Smooth muscle cell (in vitro differentiated cells): ENCODE data around the gene SETBP1. TPM values are rescaled to one million over a fixed set of nuclear protein-coding genes. Genes with fewer than 3 reads are reported as not detected.

ENCODE experiments used
- DNase-seq: peaks from one replicate; lab custom pipeline; 2025; ENCODE audit not compliant: unreplicated experiment; lab: John Stamatoyannopoulos, UW
- H2AFZ ChIP-seq: fragments of 200-600 bp; sonication (generic); 2 replicates; pipeline ENCODE4 v1.6.0; 2016; ENCODE audit warnings: antibody characterized with exemption, low read depth, mild to moderate bottlenecking
- H3F3A ChIP-seq: fragments of 200-600 bp; sonication (generic); 2 replicates; pipeline ENCODE4 v1.6.0; 2017; ENCODE audit warnings: antibody characterized with exemption, low read depth
- H3K27ac ChIP-seq: fragments of 200-600 bp; sonication (generic); 2 replicates; pipeline ENCODE4 v1.5.1; 2016; ENCODE audit warnings: low read depth, mild to moderate bottlenecking
- H3K27me3 ChIP-seq: fragments of 200-600 bp; sonication (generic); 2 replicates; pipeline ENCODE4 v1.6.1; 2016; ENCODE audit warnings: low read depth, mild to moderate bottlenecking
- H3K36me3 ChIP-seq: fragments of 200-600 bp; sonication (generic); 2 replicates; pipeline ENCODE4 v1.5.1; 2016; ENCODE audit warnings: low read depth
- H3K4me1 ChIP-seq: fragments of 200-600 bp; sonication (generic); 2 replicates; pipeline ENCODE4 v1.5.1; 2016; ENCODE audit warnings: low read depth
- H3K4me2 ChIP-seq: fragments of 200-600 bp; sonication (generic); 2 replicates; pipeline ENCODE4 v1.6.0; 2016; ENCODE audit warnings: mild to moderate bottlenecking
- H3K4me3 ChIP-seq: fragments of 200-600 bp; sonication (generic); 2 replicates; pipeline ENCODE4 v1.5.1; 2016; ENCODE audit warnings: mild to moderate bottlenecking
- H3K79me2 ChIP-seq: fragments of 200-600 bp; sonication (generic); 2 replicates; pipeline ENCODE4 v1.6.0; 2016; ENCODE audit warnings: low read depth, mild to moderate bottlenecking
- H3K9ac ChIP-seq: fragments of 200-600 bp; sonication (generic); 2 replicates; pipeline ENCODE4 v1.6.0; 2016; ENCODE audit warnings: low read depth
- H3K9me3 ChIP-seq: fragments of 200-600 bp; sonication (generic); replicated peaks from 2 replicates; pipeline ENCODE4 v1.5.1; 2016; ENCODE audit warnings: low read depth
- H4K20me1 ChIP-seq: fragments of 200-600 bp; sonication (generic); 2 replicates; pipeline ENCODE4 v1.6.0; 2016; ENCODE audit warnings: low read depth
- WGBS: methylation state at CpG from one replicate; pipeline ENCODE4 v1.1.7; 2016; ENCODE audit warnings: low lambda C conversion rate; 5-methylcytosine and 5-hydroxymethylcytosine counted together
- polyA plus RNA-seq: library from polyadenylated mRNA; unstranded; fragments of >200 nt; fragmentation: Nextera tagmentation; extraction: Ambion mirVana; gene quantifications from 2 replicates; pipeline ENCODE4 v1.2.1, GENCODE V29; 2016
- total RNA-seq: library from RNA; depleted of rRNA; stranded (reverse); fragments of >200 nt; gene quantifications from 2 replicates; pipeline ENCODE4 v1.2.3, GENCODE V29; 2014
- TF ChIP-seq, protein P1 (sequence below): fragments of 200-600 bp; sonication (generic); IDR thresholded peaks from 2 replicates; pipeline ENCODE4 v1.5.1; 2017; ENCODE audit warnings: borderline replicate concordance, mild to moderate bottlenecking, antibody characterized with exemption; ENCODE audit not compliant: insufficient read depth, poor library complexity, severe bottlenecking

SETBP1 gene
- total and polyA plus RNA-seq, 2 experiments from 2014 or later, result 6.1 to 17.7 TPM

DNA sequence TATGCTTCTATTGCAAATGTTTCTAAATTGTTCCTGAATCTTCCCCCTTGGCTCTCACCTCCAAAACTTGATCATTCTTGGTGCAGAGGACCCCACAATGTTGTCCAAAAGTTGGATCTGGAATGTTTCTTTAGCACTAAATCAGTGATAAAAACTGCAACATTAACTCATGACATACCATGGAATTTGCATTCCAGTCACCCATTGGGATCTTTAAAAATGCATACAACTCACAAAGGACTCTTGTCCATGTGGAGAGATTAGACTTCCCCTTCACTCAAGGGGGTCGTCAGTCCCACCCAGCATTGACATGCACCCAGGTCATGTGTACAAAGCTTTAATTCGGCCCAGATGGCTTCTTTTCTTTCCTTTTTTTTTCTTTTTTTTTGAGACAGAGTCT, 169.3 kb downstream of the SETBP1 start:
- H3K4me2 ChIP-seq, result no peak overlapping the region
- TF ChIP-seq, protein P1, sequence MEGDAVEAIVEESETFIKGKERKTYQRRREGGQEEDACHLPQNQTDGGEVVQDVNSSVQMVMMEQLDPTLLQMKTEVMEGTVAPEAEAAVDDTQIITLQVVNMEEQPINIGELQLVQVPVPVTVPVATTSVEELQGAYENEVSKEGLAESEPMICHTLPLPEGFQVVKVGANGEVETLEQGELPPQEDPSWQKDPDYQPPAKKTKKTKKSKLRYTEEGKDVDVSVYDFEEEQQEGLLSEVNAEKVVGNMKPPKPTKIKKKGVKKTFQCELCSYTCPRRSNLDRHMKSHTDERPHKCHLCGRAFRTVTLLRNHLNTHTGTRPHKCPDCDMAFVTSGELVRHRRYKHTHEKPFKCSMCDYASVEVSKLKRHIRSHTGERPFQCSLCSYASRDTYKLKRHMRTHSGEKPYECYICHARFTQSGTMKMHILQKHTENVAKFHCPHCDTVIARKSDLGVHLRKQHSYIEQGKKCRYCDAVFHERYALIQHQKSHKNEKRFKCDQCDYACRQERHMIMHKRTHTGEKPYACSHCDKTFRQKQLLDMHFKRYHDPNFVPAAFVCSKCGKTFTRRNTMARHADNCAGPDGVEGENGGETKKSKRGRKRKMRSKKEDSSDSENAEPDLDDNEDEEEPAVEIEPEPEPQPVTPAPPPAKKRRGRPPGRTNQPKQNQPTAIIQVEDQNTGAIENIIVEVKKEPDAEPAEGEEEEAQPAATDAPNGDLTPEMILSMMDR, result no peak
- H3K79me2 ChIP-seq, result peaks cover 4% of the 10 kb centered on the region
- no peaks in the 10 kb centered on the region for H3K27me3 ChIP-seq
- H3K4me3 ChIP-seq, result no peak overlapping the region
- no peaks in the 10 kb centered on the region for H3K9me3 ChIP-seq
- no peak overlapping the region for H3K27ac ChIP-seq
- no peak for DNase-seq
- H3K4me1 ChIP-seq, result no peaks in the 10 kb centered on the region
- peaks cover 11% of the 10 kb centered on the region for H4K20me1 ChIP-seq
- no peak overlapping the region for H2AFZ ChIP-seq
- no peaks in the 10 kb centered on the region for H3K36me3 ChIP-seq
- 71% methylated on average over 2 of the region's 2 CpGs for WGBS
- no peaks in the 10 kb centered on the region for H3F3A ChIP-seq
- no peak overlapping the region for H3K9ac ChIP-seq

DNA sequence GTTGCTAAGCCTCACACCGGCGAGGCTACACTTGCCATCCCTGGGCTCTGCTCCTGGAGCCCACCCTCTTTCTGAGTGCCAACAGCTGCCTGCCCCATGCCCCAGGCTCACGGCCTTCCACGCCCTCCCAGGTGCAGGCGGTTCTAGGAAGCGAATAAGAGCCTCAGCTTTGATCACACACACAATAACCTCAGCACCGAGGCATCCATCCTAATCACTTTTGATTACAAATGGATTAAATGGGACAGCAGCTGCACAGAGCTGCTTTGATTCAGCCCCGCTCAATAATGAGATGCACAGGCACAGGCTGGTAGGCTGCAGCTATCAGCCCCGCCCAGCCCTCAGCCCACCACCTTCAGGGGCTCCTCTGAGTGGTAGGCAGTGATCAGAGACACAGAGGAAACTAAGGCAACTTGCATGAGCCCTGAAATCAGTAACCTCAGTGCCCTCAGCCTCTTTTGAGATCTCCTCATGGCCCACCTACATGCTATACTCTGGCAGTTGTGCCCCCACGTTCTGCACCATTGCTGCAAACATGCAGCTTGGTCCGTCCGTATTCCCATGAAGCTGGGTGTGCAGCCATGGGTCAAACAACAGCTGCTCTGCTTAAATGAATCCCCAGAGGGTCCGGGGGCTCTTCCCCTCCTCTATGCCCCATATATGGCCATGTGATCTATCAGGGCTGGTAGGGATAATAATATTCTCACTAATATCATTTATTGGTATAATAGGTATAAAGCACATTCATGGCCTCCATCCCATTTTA, 171.4 kb downstream of the SETBP1 start:
- H3K27ac ChIP-seq, result no peak overlapping the region
- no peak overlapping the region for H3K4me3 ChIP-seq
- TF ChIP-seq, protein P1, result no peak
- WGBS, result 97% methylated on average over 13 of the region's 13 CpGs
- H3K4me1 ChIP-seq, result no peaks in the 10 kb centered on the region
- H3K9ac ChIP-seq, result no peak overlapping the region
- no peaks in the 10 kb centered on the region for H3K27me3 ChIP-seq
- no peaks in the 10 kb centered on the region for H3F3A ChIP-seq
- H3K4me2 ChIP-seq, result no peak overlapping the region
- no peak overlapping the region for H2AFZ ChIP-seq
- peaks cover 11% of the 10 kb centered on the region for H4K20me1 ChIP-seq
- H3K36me3 ChIP-seq, result no peaks in the 10 kb centered on the region
- H3K79me2 ChIP-seq, result peaks cover 4% of the 10 kb centered on the region
- no peaks in the 10 kb centered on the region for H3K9me3 ChIP-seq
- DNase-seq, result no peak

DNA sequence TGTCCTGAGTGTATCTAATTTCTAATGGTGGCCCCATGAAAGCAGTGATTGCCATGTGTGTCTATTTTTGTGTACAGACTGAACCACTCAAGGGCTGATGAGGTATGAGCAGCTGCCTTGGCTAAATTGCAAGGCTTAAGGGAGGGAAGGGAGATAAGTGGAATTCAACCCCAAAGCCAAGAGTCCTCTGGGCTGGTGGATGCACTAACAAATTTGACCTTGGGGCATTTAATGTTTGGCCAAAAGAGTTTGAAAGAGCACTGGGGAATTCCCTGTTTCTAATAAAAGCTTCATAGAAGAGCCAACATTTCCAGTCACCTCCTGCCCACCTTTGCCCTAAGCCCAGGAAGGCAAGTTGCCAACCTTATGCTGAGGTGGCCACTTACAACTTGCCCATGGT, 172.1 kb downstream of the SETBP1 start:
- Histone ChIP-seq H3K27ac (no peak overlapping the region), H3K9me3 (no peaks in the 10 kb centered on the region)
- TF ChIP-seq, protein P1, result no peak

DNA sequence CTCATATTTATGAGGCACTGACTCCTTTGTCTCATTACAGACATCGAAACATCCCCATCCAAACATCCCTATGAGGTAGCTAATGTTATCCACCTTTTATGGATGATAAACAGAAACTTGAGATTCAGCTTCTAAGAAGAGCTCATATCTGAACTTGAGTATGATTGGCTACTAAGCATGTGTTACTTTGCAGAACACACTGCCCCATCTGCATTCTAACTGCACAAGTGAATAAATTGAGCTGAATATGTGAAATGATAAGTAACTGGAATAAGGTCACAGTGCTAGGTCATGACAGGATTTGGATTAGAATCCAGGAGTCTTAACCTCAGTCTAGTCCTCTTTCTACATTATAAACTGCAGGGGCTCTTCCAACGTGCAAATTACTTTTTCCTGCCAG, 172.7 kb downstream of the SETBP1 start:
- Histone ChIP-seq H3K4me1 (no peaks in the 10 kb centered on the region), H3K79me2 (no peaks in the 10 kb centered on the region), H3K4me3 (no peak overlapping the region), H3K27me3 (no peaks in the 10 kb centered on the region), H3K9ac (no peak overlapping the region), H3F3A (no peaks in the 10 kb centered on the region), H3K9me3 (no peaks in the 10 kb centered on the region), H3K4me2 (no peak overlapping the region), H2AFZ (no peak overlapping the region), H3K36me3 (no peaks in the 10 kb centered on the region), H4K20me1 (peaks cover 20% of the 10 kb centered on the region), H3K27ac (no peak overlapping the region)
- WGBS, result 90% methylated on average over 2 of the region's 2 CpGs
- no peak for DNase-seq
- TF ChIP-seq, protein P1, result no peak

More for the DNA sequence above, 172.1 kb downstream of the SETBP1 start:
- H3K27me3 ChIP-seq, result no peaks in the 10 kb centered on the region
- H3K36me3 ChIP-seq, result no peaks in the 10 kb centered on the region
- H3K9ac ChIP-seq, result no peak overlapping the region
- no peak overlapping the region for H3K4me2 ChIP-seq
- H3K4me3 ChIP-seq, result no peak overlapping the region
- peaks cover 17% of the 10 kb centered on the region for H4K20me1 ChIP-seq
- H3K4me1 ChIP-seq, result no peaks in the 10 kb centered on the region
- DNase-seq, result no peak
- no peak overlapping the region for H2AFZ ChIP-seq
- no peaks in the 10 kb centered on the region for H3K79me2 ChIP-seq
- H3F3A ChIP-seq, result no peaks in the 10 kb centered on the region
